GM23338 (cell line): ENCODE results near the gene FBLIM1. TPM values are rescaled to one million over a fixed set of nuclear protein-coding genes. Genes with fewer than 3 reads are reported as not detected.

ENCODE experiments used
- ATAC-seq: fragments of 200-7000 bp; cut with Tn5 transposase; 3 replicates; pipeline ENCODE4 v1.9.1; 2020
- DNase-seq: peaks from one replicate; pipeline ENCODE4 v3.0.0-alpha.2; 2015; ENCODE audit warnings: low spot score
- H2AFZ ChIP-seq: fragments of 200-600 bp; sonication (generic); 2 replicates; pipeline ENCODE4 v1.8.0; 2016; ENCODE audit warnings: antibody characterized with exemption, mild to moderate bottlenecking, moderate library complexity
- H3F3A ChIP-seq: fragments of 200-600 bp; sonication (generic); replicated peaks from 2 replicates; pipeline ENCODE4 v1.8.0; 2017; ENCODE audit warnings: antibody characterized with exemption, mixed run types, low read depth
- H3K27ac ChIP-seq: fragments of 200-600 bp; sonication (generic); 2 replicates; pipeline ENCODE4 v1.6.1; 2016; ENCODE audit warnings: low read depth
- H3K27me3 ChIP-seq: fragments of 200-600 bp; sonication (generic); 2 replicates; pipeline ENCODE4 v1.8.0; 2016; ENCODE audit warnings: mild to moderate bottlenecking, mixed run types, moderate library complexity; ENCODE audit not compliant: insufficient read depth
- H3K36me3 ChIP-seq: fragments of 200-600 bp; sonication (generic); 2 replicates; pipeline ENCODE4 v1.8.0; 2016; ENCODE audit warnings: mild to moderate bottlenecking; ENCODE audit not compliant: insufficient read depth
- H3K4me1 ChIP-seq: fragments of 200-600 bp; sonication (generic); 2 replicates; pipeline ENCODE4 v1.8.0; 2016; ENCODE audit warnings: mild to moderate bottlenecking, moderate library complexity; ENCODE audit not compliant: insufficient read depth
- H3K4me2 ChIP-seq: fragments of 200-600 bp; sonication (generic); 2 replicates; pipeline ENCODE4 v1.7.1; 2017; ENCODE audit warnings: mixed run types
- H3K4me3 ChIP-seq: fragments of 200-600 bp; sonication (generic); 2 replicates; pipeline ENCODE4 v1.6.1; 2016; ENCODE audit warnings: mixed run types
- H3K79me2 ChIP-seq: fragments of 200-600 bp; sonication (generic); replicated peaks from 2 replicates; pipeline ENCODE4 v1.8.0; 2017; ENCODE audit warnings: mild to moderate bottlenecking; ENCODE audit not compliant: insufficient read depth
- H3K9me2 ChIP-seq: fragments of 200-600 bp; sonication (generic); 2 replicates; pipeline ENCODE4 v1.8.0; 2017; ENCODE audit not compliant: insufficient read depth
- H4K20me1 ChIP-seq: fragments of 200-600 bp; sonication (generic); replicated peaks from 2 replicates; pipeline ENCODE4 v1.8.0; 2017; ENCODE audit warnings: mild to moderate bottlenecking; ENCODE audit not compliant: insufficient read depth
- H3K27ac Mint-ChIP-seq: 2 replicates; pipeline ENCODE4 v1.8.0; 2020; ENCODE audit warnings: inconsistent platforms, mild to moderate bottlenecking, moderate library complexity, mixed read lengths
- H3K27me3 Mint-ChIP-seq: 3 replicates; pipeline ENCODE4 v1.8.0; 2022; ENCODE audit warnings: low read depth, mild to moderate bottlenecking, moderate library complexity, mixed read lengths, inconsistent platforms; ENCODE audit not compliant: insufficient read depth, poor library complexity
- H3K36me3 Mint-ChIP-seq: 3 replicates; pipeline ENCODE4 v1.8.0; 2021; ENCODE audit warnings: low read depth, mild to moderate bottlenecking, inconsistent platforms, moderate library complexity, mixed read lengths
- H3K4me1 Mint-ChIP-seq: 3 replicates; pipeline ENCODE4 v1.8.0; 2020; ENCODE audit warnings: mild to moderate bottlenecking, inconsistent platforms, mixed read lengths
- H3K4me3 Mint-ChIP-seq: 3 replicates; pipeline ENCODE4 v1.8.0; 2021; ENCODE audit warnings: moderate library complexity, mild to moderate bottlenecking, inconsistent platforms, mixed read lengths
- H3K9me3 Mint-ChIP-seq: 3 replicates; pipeline ENCODE4 v1.8.0; 2020; ENCODE audit warnings: moderate library complexity, mild to moderate bottlenecking, inconsistent platforms, mixed read lengths
- EZH2 ChIP-seq: fragments of 200-600 bp; sonication (generic); IDR thresholded peaks from one replicate; pipeline ENCODE4 v1.8.0; 2017; ENCODE audit warnings: antibody characterized with exemption, mild to moderate bottlenecking, low read depth; ENCODE audit not compliant: unreplicated experiment
- EZH2phosphoT487 ChIP-seq: fragments of 200-600 bp; sonication (generic); IDR thresholded peaks from one replicate; pipeline ENCODE4 v1.8.1; 2018; ENCODE audit warnings: antibody characterized with exemption; ENCODE audit not compliant: unreplicated experiment
- JUNB ChIP-seq: IDR thresholded peaks from one replicate; pipeline ENCODE4 v1.6.1; 2016; ENCODE audit warnings: antibody characterized with exemption; ENCODE audit not compliant: unreplicated experiment
- POLR2AphosphoS5 ChIP-seq: IDR thresholded peaks from 2 replicates; pipeline ENCODE4 v1.6.1; 2016; ENCODE audit warnings: antibody characterized with exemption, low read depth
- polyA plus RNA-seq: library from polyadenylated mRNA; unstranded; fragments of >200 nt; fragmentation: Nextera tagmentation; extraction: Ambion mirVana; gene quantifications from 2 replicates; pipeline ENCODE4 v1.2.1, GENCODE V29; 2016
- total RNA-seq: library from RNA; depleted of rRNA; stranded (reverse); fragments of >200 nt; shearing (Covaris generic); gene quantifications from 2 replicates; pipeline ENCODE4 v1.2.3, GENCODE V29; 2014
- TF ChIP-seq, protein P1 (sequence below): IDR thresholded peaks from 2 replicates; pipeline ENCODE4 v1.6.1; 2016; ENCODE audit warnings: antibody characterized with exemption
- TF ChIP-seq, protein P2 (sequence below), 2 experiments: fragments of 200-600 bp in 1 of 2; sonication (generic) in 1 of 2; conservative IDR thresholded peaks; 2 replicates each; pipeline versions ENCODE4 v1.5.1 to v1.6.1; 2016 to 2017; ENCODE audit warnings: antibody characterized with exemption in 2 of 2, low read depth in 2 of 2, mild to moderate bottlenecking in 2 of 2, moderate library complexity in 1 of 2
- TF ChIP-seq, protein P3 (sequence below): IDR thresholded peaks from one replicate; pipeline ENCODE4 v1.6.1; 2018; ENCODE audit warnings: antibody characterized with exemption; ENCODE audit not compliant: unreplicated experiment

The FBLIM1 gene
- total and polyA plus RNA-seq, 2 experiments from 2014 or later = 41.7 to 81.7 TPM

DNA sequence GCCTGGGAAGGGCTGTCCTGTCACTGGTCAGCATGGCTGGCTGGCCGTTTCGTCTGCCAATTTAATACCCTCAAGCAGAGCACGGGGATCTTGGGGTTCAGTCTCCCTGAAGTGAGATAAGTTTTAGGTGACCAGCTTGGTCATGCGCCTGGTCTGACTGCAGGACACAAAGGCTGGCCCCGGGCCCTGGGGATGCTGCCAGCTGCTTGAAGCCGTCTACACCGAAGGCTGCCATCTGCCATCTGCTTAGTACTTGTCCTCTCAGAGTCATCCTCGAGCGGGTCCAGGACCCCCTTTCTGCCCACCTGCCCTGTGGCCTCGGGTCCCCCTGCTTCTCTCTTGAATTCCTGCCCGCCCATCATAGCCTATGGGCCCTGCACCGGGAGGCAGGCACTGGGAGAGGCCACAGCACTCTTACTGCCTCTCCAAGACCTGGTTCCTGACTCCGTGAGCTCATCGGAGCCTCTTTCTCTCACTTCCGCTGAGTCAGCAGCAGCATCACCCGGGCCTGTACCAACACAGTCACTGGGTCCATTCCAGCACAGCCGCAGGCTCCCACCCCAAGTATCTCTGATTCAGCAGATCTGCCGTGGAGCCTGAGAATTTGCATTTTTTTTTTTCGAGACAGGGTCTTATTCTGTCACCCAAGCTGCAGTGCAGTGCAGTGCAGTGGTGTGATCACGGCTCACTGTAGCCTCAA, 7.0 kb downstream of the FBLIM1 start (continued):
- TF ChIP-seq, protein P1, sequence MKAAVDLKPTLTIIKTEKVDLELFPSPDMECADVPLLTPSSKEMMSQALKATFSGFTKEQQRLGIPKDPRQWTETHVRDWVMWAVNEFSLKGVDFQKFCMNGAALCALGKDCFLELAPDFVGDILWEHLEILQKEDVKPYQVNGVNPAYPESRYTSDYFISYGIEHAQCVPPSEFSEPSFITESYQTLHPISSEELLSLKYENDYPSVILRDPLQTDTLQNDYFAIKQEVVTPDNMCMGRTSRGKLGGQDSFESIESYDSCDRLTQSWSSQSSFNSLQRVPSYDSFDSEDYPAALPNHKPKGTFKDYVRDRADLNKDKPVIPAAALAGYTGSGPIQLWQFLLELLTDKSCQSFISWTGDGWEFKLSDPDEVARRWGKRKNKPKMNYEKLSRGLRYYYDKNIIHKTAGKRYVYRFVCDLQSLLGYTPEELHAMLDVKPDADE = no peak
- TF ChIP-seq, protein P2, sequence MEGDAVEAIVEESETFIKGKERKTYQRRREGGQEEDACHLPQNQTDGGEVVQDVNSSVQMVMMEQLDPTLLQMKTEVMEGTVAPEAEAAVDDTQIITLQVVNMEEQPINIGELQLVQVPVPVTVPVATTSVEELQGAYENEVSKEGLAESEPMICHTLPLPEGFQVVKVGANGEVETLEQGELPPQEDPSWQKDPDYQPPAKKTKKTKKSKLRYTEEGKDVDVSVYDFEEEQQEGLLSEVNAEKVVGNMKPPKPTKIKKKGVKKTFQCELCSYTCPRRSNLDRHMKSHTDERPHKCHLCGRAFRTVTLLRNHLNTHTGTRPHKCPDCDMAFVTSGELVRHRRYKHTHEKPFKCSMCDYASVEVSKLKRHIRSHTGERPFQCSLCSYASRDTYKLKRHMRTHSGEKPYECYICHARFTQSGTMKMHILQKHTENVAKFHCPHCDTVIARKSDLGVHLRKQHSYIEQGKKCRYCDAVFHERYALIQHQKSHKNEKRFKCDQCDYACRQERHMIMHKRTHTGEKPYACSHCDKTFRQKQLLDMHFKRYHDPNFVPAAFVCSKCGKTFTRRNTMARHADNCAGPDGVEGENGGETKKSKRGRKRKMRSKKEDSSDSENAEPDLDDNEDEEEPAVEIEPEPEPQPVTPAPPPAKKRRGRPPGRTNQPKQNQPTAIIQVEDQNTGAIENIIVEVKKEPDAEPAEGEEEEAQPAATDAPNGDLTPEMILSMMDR (conservative IDR thresholded peaks at IDR 0.05; ENCODE audit: low read depth in 2 of 2) = no peak
- TF ChIP-seq, protein P3, sequence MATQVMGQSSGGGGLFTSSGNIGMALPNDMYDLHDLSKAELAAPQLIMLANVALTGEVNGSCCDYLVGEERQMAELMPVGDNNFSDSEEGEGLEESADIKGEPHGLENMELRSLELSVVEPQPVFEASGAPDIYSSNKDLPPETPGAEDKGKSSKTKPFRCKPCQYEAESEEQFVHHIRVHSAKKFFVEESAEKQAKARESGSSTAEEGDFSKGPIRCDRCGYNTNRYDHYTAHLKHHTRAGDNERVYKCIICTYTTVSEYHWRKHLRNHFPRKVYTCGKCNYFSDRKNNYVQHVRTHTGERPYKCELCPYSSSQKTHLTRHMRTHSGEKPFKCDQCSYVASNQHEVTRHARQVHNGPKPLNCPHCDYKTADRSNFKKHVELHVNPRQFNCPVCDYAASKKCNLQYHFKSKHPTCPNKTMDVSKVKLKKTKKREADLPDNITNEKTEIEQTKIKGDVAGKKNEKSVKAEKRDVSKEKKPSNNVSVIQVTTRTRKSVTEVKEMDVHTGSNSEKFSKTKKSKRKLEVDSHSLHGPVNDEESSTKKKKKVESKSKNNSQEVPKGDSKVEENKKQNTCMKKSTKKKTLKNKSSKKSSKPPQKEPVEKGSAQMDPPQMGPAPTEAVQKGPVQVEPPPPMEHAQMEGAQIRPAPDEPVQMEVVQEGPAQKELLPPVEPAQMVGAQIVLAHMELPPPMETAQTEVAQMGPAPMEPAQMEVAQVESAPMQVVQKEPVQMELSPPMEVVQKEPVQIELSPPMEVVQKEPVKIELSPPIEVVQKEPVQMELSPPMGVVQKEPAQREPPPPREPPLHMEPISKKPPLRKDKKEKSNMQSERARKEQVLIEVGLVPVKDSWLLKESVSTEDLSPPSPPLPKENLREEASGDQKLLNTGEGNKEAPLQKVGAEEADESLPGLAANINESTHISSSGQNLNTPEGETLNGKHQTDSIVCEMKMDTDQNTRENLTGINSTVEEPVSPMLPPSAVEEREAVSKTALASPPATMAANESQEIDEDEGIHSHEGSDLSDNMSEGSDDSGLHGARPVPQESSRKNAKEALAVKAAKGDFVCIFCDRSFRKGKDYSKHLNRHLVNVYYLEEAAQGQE = no peak
- TF ChIP-seq EZH2phosphoT487 (no peak), EZH2 (no peak), POLR2AphosphoS5 (no peak)

DNA sequence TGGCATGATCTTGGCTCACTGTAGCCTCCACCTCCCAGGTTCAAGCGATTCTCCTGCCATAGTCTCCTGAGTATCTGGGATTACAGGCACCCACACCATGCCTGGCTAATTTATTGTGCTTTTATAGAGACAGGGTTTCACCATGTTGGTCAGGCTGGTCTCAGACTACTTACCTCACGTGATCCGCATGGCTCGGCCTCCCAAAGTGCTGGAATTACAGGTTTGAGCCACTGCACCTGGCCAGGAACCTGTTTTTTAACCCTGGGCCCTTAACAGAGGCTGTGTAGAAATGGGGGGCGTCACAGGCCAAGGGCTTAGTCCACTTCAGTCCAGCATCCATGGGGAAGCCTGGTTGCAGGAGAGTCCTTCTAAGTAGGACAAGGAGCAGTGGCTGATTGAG, 9.3 kb downstream of the FBLIM1 start:
- H3K4me1 ChIP-seq = no peaks in the 10 kb centered on the region
- H3K4me3 ChIP-seq = no peak overlapping the region
- peaks cover 47% of the 10 kb centered on the region for H3K36me3 ChIP-seq
- H3K36me3 Mint-ChIP-seq = peaks cover 82% of the 10 kb centered on the region
- H3K27ac Mint-ChIP-seq = no peak overlapping the region
- no peaks in the 10 kb centered on the region for H3K9me2 ChIP-seq
- no peaks in the 10 kb centered on the region for H3K27me3 ChIP-seq
- peaks cover 8% of the 10 kb centered on the region for H3K4me1 Mint-ChIP-seq
- peaks cover 7% of the 10 kb centered on the region for H3K27me3 Mint-ChIP-seq
- TF ChIP-seq EZH2 = no peak
- TF ChIP-seq JUNB = no peak
- peaks cover 19% of the 10 kb centered on the region for H3K79me2 ChIP-seq
- H3K4me3 Mint-ChIP-seq = no peak overlapping the region
- H3F3A ChIP-seq = 0 out of 2 replicates have a peak, but pooled peaks cover 3% of the 10 kb centered on the region
- H3K4me2 ChIP-seq = no peak overlapping the region
- peaks cover 16% of the 10 kb centered on the region for H4K20me1 ChIP-seq
- DNase-seq = no peak
- no peaks in the 10 kb centered on the region for H3K9me3 Mint-ChIP-seq
- H3K27ac ChIP-seq = peak overlapping the region; percentile 19; the same call in 1 of the 2 replicates
- H2AFZ ChIP-seq = no peak overlapping the region
- no peak for ATAC-seq
